Thyroid gland (tissue), 4 donors: ENCODE data around the gene NXN. TPM values are rescaled to one million over a fixed set of nuclear protein-coding genes. Genes with fewer than 3 reads are reported as not detected.
"Not testable (repeated sequence)": the region's sequence is repeated elsewhere in the genome, so short reads cannot be mapped to it uniquely, and the experiment has no call there.

Source experiments
- DNase-seq, 2 donors: peaks; one replicate each; pipeline ENCODE4 v3.0.0-alpha.2; 2019
- H3K27ac ChIP-seq, 3 donors: fragments of 200-600 bp; sonication (generic); 1 replicate in 2 of 3; 2 replicates in 1 of 3; pipeline ENCODE4 v1.5.1; 2016 to 2019; ENCODE audit warnings: mild to moderate bottlenecking in 1 of 3, moderate library complexity in 1 of 3
- H3K27me3 ChIP-seq: fragments of 200-600 bp; sonication (generic); one replicate; pipeline ENCODE4 v1.5.1; 2019
- H3K36me3 ChIP-seq, 2 donors: fragments of 200-600 bp; sonication (generic); one replicate each; pipeline ENCODE4 v1.5.1; 2016 to 2019
- H3K4me1 ChIP-seq, 2 donors: fragments of 200-600 bp; sonication (generic); one replicate each; pipeline ENCODE4 v1.5.1; 2017 to 2019
- H3K4me3 ChIP-seq, 3 donors: fragments of 200-600 bp; sonication (generic); replicated peaks in 1 of 3; 1 replicate in 2 of 3; 2 replicates in 1 of 3; pipeline ENCODE4 v1.5.1; 2016; ENCODE audit warnings: mild to moderate bottlenecking in 1 of 3
- H3K9me3 ChIP-seq: fragments of 200-600 bp; sonication (generic); one replicate; pipeline ENCODE4 v1.5.1; 2017
- CTCF ChIP-seq, 6 experiments: fragments of 200-600 bp in 3 of 6; fragments of 450-650 bp in 3 of 6; sonication (generic) in 3 of 6; IDR thresholded peaks; one replicate each; pipeline ENCODE4 v1.5.1; 2016 to 2019; ENCODE audit warnings: antibody characterized with exemption in 6 of 6, mild to moderate bottlenecking in 2 of 6, inconsistent platforms in 1 of 6, moderate library complexity in 1 of 6
- POLR2A ChIP-seq, 2 donors: fragments of 450-650 bp; IDR thresholded peaks; one replicate each; pipeline ENCODE4 v1.6.1; 2017; ENCODE audit warnings: antibody characterized with exemption in 2 of 2, mild to moderate bottlenecking in 2 of 2, moderate library complexity in 1 of 2
- WGBS, 2 donors: methylation state at CpG; one replicate each; pipeline ENCODE4 v1.1.5; 2017; 5-methylcytosine and 5-hydroxymethylcytosine counted together
- intact Hi-C: fragments of 100-400 bp; cut with DNase I; formaldehyde crosslinking; loops from one replicate; pipeline ENCODE4 v1.15.1; 2023
- total RNA-seq, 4 donors: library from RNA; depleted of rRNA; stranded (reverse); fragments of >200 nt; gene quantifications; one replicate each; pipeline ENCODE4 v1.2.3, GENCODE V29; 2016

Gene NXN
- total RNA-seq, 4 donors from 2014 or later = 14.5 to 18.3 (median 17.2) TPM

GRCh38 chr17:773016-773415, 206.6 kb downstream of the NXN start:
- H3K27me3 ChIP-seq = no peaks in the 10 kb centered on the region
- no peak overlapping the region for H3K4me3 ChIP-seq
- TF ChIP-seq POLR2A (IDR thresholded peaks at IDR 0.05) (no peak), CTCF (IDR thresholded peaks at IDR 0.05) (no peak)
- no peaks in the 10 kb centered on the region for H3K4me1 ChIP-seq
- peaks cover 51 to 67% of the 10 kb centered on the region in 2 donors for H3K36me3 ChIP-seq
- DNase-seq = no peak
- no peak overlapping the region for H3K27ac ChIP-seq
- no peaks in the 10 kb centered on the region for H3K9me3 ChIP-seq
- WGBS, 2 donors = 88 to 91% methylated on average over 5 of the region's 5 CpGs
- intact Hi-C loops = no loop called here

- WGBS, 2 donors = 78 to 84% methylated on average over 3 of the region's 3 CpGs
- Histone ChIP-seq H3K27ac (no peak overlapping the region), H3K4me3 (no peak overlapping the region), H3K36me3 (peaks cover 39 to 40% of the 10 kb centered on the region in 2 donors), H3K27me3 (no peaks in the 10 kb centered on the region), H3K9me3 (no peaks in the 10 kb centered on the region), H3K4me1 (no peaks in the 10 kb centered on the region)
- intact Hi-C loops = no loop called here
- TF ChIP-seq CTCF (IDR thresholded peaks at IDR 0.05) (no peak), POLR2A (IDR thresholded peaks at IDR 0.05) (no peak)
- DNase-seq = no peak
Measured at GRCh38 chr17:767076-767475, 212.5 kb downstream of the NXN start.

GRCh38 chr17:760371-760770, 219.2 kb downstream of the NXN start:
- Histone ChIP-seq H3K36me3 (peaks cover 7 to 14% of the 10 kb centered on the region in 2 donors), H3K4me1 (no peaks in the 10 kb centered on the region), H3K4me3 (no peak overlapping the region), H3K9me3 (no peaks in the 10 kb centered on the region), H3K27ac (no peak overlapping the region), H3K27me3 (no peaks in the 10 kb centered on the region)
- TF ChIP-seq POLR2A (IDR thresholded peaks at IDR 0.05) (no peak), CTCF (IDR thresholded peaks at IDR 0.05) (no peak)
- intact Hi-C loops = no loop called here
- no peak for DNase-seq
- 87 to 92% methylated on average over 9 of the region's 9 CpGs for WGBS, 2 donors

- H3K27me3 ChIP-seq = no peaks in the 10 kb centered on the region
- no peaks in the 10 kb centered on the region for H3K9me3 ChIP-seq
- TF ChIP-seq POLR2A (IDR thresholded peaks at IDR 0.05) = no peak
- TF ChIP-seq CTCF (IDR thresholded peaks at IDR 0.05) = no peak
- H3K27ac ChIP-seq = no peak overlapping the region
- H3K36me3 ChIP-seq = peaks cover 7 to 10% of the 10 kb centered on the region in 2 donors
- no peaks in the 10 kb centered on the region for H3K4me1 ChIP-seq
- H3K4me3 ChIP-seq = no peak overlapping the region
- no peak for DNase-seq
- 94% methylated on average over 5 of the region's 5 CpGs for WGBS, 2 donors
- intact Hi-C loops = no loop called here
Measured at GRCh38 chr17:759964-760363, 219.6 kb downstream of the NXN start.

GRCh38 chr17:756010-756567, 223.5 kb downstream of the NXN start:
- H3K27me3 ChIP-seq, H3K4me3 ChIP-seq, DNase-seq, H3K9me3 ChIP-seq, intact Hi-C loops, H3K36me3 ChIP-seq, H3K27ac ChIP-seq, H3K4me1 ChIP-seq: not testable (repeated sequence)
- WGBS, 2 donors = 70 to 73% methylated on average over 15 of the region's 15 CpGs

- WGBS, 2 donors = 95 to 96% methylated on average over 9 of the region's 9 CpGs
- H3K27me3 ChIP-seq, H3K27ac ChIP-seq, H3K36me3 ChIP-seq, intact Hi-C loops, H3K9me3 ChIP-seq, DNase-seq, H3K4me3 ChIP-seq: not testable (repeated sequence)
- H3K4me1 ChIP-seq = peaks cover 10 to 11% of the 10 kb centered on the region in 2 donors
Measured at GRCh38 chr17:755319-755961, 224.1 kb downstream of the NXN start.
